KMS-11 (cell line): ENCODE measurements around the gene CAMK2G.
A peak's percentile ranks its signal among the peaks of the same experiment; 100 is the strongest.

ENCODE experiments used
- H2AFZ ChIP-seq: fragments of 200-600 bp; sonication (generic); 2 replicates; pipeline ENCODE4 v1.6.1; 2016; ENCODE audit warnings: antibody characterized with exemption, mixed run types, low read depth
- H3K27ac ChIP-seq: fragments of 200-600 bp; sonication (generic); 2 replicates; pipeline ENCODE4 v1.6.1; 2016; ENCODE audit warnings: mild to moderate bottlenecking, mixed run types
- H3K27me3 ChIP-seq: fragments of 200-600 bp; sonication (generic); 2 replicates; pipeline ENCODE4 v1.6.1; 2017; ENCODE audit warnings: mild to moderate bottlenecking, low read depth, mixed run types, moderate library complexity; ENCODE audit not compliant: insufficient read depth
- H3K36me3 ChIP-seq: fragments of 200-600 bp; sonication (generic); 2 replicates; pipeline ENCODE4 v1.6.1; 2017; ENCODE audit warnings: mild to moderate bottlenecking, mixed run types; ENCODE audit not compliant: insufficient read depth
- H3K4me1 ChIP-seq: fragments of 200-600 bp; sonication (generic); 2 replicates; pipeline ENCODE4 v1.6.1; 2016; ENCODE audit warnings: mild to moderate bottlenecking, low read depth, mixed run types; ENCODE audit not compliant: poor library complexity, severe bottlenecking
- H3K4me2 ChIP-seq: fragments of 200-600 bp; sonication (generic); 2 replicates; pipeline ENCODE4 v1.7.0; 2016; ENCODE audit warnings: mild to moderate bottlenecking, mixed run types
- H3K4me3 ChIP-seq: fragments of 200-600 bp; sonication (generic); IDR thresholded peaks from 2 replicates; pipeline ENCODE4 v1.6.1; 2017; ENCODE audit warnings: low read depth, low read length, mixed read lengths; ENCODE audit not compliant: insufficient read depth
- H3K79me2 ChIP-seq: fragments of 200-600 bp; sonication (generic); 2 replicates; pipeline ENCODE4 v1.6.1; 2016; ENCODE audit warnings: low read depth, mixed run types; ENCODE audit not compliant: insufficient read depth
- H3K9ac ChIP-seq: fragments of 200-600 bp; sonication (generic); 2 replicates; pipeline ENCODE4 v1.6.1; 2016; ENCODE audit warnings: mild to moderate bottlenecking, mixed run types
- H4K20me1 ChIP-seq: fragments of 200-600 bp; sonication (generic); 2 replicates; pipeline ENCODE4 v1.6.1; 2016; ENCODE audit warnings: mild to moderate bottlenecking, mixed run types; ENCODE audit not compliant: insufficient read depth
- TF ChIP-seq, protein P1 (sequence below): fragments of 200-600 bp; sonication (generic); conservative IDR thresholded peaks from 2 replicates; pipeline ENCODE4 v1.6.1; 2017; ENCODE audit warnings: low read depth, mild to moderate bottlenecking, antibody characterized with exemption, low read length, moderate library complexity, mixed read lengths

Gene CAMK2G

GRCh38 chr10:73856261-73856660, 18.1 kb downstream of the CAMK2G start:
- TF ChIP-seq, protein P1, sequence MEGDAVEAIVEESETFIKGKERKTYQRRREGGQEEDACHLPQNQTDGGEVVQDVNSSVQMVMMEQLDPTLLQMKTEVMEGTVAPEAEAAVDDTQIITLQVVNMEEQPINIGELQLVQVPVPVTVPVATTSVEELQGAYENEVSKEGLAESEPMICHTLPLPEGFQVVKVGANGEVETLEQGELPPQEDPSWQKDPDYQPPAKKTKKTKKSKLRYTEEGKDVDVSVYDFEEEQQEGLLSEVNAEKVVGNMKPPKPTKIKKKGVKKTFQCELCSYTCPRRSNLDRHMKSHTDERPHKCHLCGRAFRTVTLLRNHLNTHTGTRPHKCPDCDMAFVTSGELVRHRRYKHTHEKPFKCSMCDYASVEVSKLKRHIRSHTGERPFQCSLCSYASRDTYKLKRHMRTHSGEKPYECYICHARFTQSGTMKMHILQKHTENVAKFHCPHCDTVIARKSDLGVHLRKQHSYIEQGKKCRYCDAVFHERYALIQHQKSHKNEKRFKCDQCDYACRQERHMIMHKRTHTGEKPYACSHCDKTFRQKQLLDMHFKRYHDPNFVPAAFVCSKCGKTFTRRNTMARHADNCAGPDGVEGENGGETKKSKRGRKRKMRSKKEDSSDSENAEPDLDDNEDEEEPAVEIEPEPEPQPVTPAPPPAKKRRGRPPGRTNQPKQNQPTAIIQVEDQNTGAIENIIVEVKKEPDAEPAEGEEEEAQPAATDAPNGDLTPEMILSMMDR = no peak
- Histone ChIP-seq H4K20me1 (no peaks in the 10 kb centered on the region), H3K27me3 (no peaks in the 10 kb centered on the region), H3K79me2 (peaks cover 40% of the 10 kb centered on the region), H3K4me2 (peak overlapping the region; percentile 99), H3K36me3 (no peaks in the 10 kb centered on the region), H3K4me1 (peaks cover 81% of the 10 kb centered on the region), H3K27ac (peak overlapping the region; percentile 94), H3K9ac (peak overlapping the region; percentile 74; the same call in 1 of the 2 replicates), H2AFZ (no peak overlapping the region), H3K4me3 (no peak overlapping the region)

GRCh38 chr10:73855413-73855812, 18.9 kb downstream of the CAMK2G start:
- TF ChIP-seq, protein P1 = no peak
- H2AFZ ChIP-seq = no peak overlapping the region
- no peaks in the 10 kb centered on the region for H3K27me3 ChIP-seq
- peak overlapping the region; percentile 94; the same call in 1 of the 2 replicates for H3K27ac ChIP-seq
- no peak overlapping the region for H3K9ac ChIP-seq
- 0 out of 2 replicates have a peak overlapping the region, but pooled peaks have one; percentile 99 for H3K4me2 ChIP-seq
- H3K4me1 ChIP-seq = peaks cover 76% of the 10 kb centered on the region
- H3K79me2 ChIP-seq = peaks cover 40% of the 10 kb centered on the region
- H3K4me3 ChIP-seq = no peak overlapping the region
- H4K20me1 ChIP-seq = no peaks in the 10 kb centered on the region
- no peaks in the 10 kb centered on the region for H3K36me3 ChIP-seq

DNA sequence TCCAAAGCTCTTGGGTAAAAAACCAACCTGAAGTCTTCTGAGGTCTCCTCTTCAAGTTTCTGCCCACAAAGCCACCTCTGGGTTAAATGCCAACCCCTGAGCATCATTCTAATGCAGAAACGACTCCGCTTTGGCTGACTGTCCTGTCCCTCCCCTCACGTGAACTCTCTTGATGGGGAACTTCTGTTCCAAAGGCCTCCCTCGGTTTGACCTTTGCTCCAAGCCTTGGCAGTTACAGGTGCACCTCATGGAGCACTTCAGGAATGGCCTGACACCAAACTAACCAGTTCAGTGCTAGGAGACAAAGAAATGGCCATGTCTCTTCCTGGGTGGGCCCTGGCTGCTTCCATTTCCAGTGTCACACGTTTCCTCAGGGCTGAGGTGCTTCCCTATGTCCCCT, 20.0 kb downstream of the CAMK2G start:
- Histone ChIP-seq H4K20me1 (no peaks in the 10 kb centered on the region), H3K4me2 (no peak overlapping the region), H3K4me1 (peaks cover 76% of the 10 kb centered on the region), H3K9ac (no peak overlapping the region), H3K4me3 (no peak overlapping the region), H3K79me2 (peaks cover 40% of the 10 kb centered on the region), H2AFZ (no peak overlapping the region), H3K36me3 (no peaks in the 10 kb centered on the region), H3K27me3 (no peaks in the 10 kb centered on the region), H3K27ac (no peak overlapping the region)
- TF ChIP-seq, protein P1 = no peak

DNA sequence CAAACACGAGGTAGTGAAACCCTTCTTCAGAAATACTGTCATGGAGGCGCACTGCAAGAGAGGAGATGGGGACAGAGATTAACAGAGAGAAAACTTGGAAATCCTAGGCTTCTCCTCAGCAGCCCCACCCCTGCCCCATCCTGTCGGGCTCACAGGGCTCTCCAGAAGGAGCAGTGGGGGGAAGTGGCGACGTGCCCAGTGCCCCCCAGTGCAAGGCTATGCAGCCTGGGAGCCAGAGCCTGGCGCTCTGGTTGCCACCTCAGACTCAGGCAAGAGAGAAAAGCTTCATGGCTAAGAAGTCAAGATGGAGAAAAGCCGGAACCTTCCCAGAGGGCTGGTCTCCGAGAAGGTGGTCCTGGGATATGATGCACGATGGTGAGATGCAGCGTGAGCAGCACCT, 21.2 kb downstream of the CAMK2G start:
- no peak overlapping the region for H2AFZ ChIP-seq
- H3K36me3 ChIP-seq = no peaks in the 10 kb centered on the region; the same call in 1 of the 2 replicates
- H3K9ac ChIP-seq = no peak overlapping the region
- TF ChIP-seq, protein P1 = no peak
- no peak overlapping the region for H3K4me3 ChIP-seq
- H3K4me2 ChIP-seq = no peak overlapping the region
- no peaks in the 10 kb centered on the region for H3K27me3 ChIP-seq
- no peaks in the 10 kb centered on the region for H4K20me1 ChIP-seq
- peaks cover 67% of the 10 kb centered on the region for H3K4me1 ChIP-seq
- H3K27ac ChIP-seq = no peak overlapping the region
- peaks cover 30% of the 10 kb centered on the region for H3K79me2 ChIP-seq
